Measurements from ENCODE around the gene GSS. TPM values are rescaled to one million over a fixed set of nuclear protein-coding genes. Genes with fewer than 3 reads are reported as not detected.
"Not testable (repeated sequence)": the region's sequence is repeated elsewhere in the genome, so short reads cannot be mapped to it uniquely, and the experiment has no call there.

GSS gene
- total and polyA plus RNA-seq, 2 of the 8 experiments (the other 6 are each of a cell fraction or from before 2014, with no cell fraction given), result 34.6 to 43.2 TPM

DNA sequence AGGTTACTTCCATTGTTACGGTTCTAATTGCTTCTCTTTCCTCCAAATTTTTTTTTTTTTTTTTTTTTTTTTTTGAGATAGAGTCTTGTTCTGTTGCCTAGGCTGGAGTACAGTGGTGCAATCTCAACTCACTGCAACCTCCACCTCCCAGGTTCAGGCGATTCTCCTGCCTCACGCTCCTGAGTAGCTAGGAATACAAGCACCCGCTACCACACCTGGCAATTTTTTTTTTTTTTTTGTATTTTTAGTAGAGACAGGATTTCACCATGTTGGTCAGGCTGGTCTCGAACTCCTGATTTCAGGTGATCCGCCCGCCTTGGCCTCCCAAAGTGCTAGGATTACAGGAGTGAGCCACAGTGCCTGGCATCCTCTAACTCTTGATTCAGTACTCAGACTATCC lies 74.6 kb downstream of the GSS start:
- POLR2A ChIA-PET (ENCODE audit: partially characterized antibody), result interaction anchor here (0.6 to 1.6 kb wide), 2 partner anchors 10 to 77 kb away, joined by 3 to 4 read pairs; no protein-coding TSS in a partner anchor
- H3K4me3 ChIP-seq (ENCODE audit: extremely low read depth in 1 of 4, insufficient read depth in 2 of 4, low read depth in 3 of 4, low read length in 4 of 4); H3K79me1 ChIP-seq (ENCODE audit: low read depth, low read length); H4K8ac ChIP-seq (ENCODE audit: extremely low read depth, insufficient read depth, low read length); H3K56ac ChIP-seq (replicated peaks; ENCODE audit: insufficient read length, low read depth, low read length); DNase-seq (ENCODE audit: low read depth in 1 of 2, low spot score in 2 of 2); FAIRE-seq; H3K9me3 ChIP-seq (ENCODE audit: insufficient read depth in 2 of 2, low read depth in 1 of 2, low read length in 1 of 2); H3K4me1 ChIP-seq (replicated peaks in 1 of 4; ENCODE audit: control insufficient read depth in 3 of 4, insufficient read depth in 4 of 4, low read length in 3 of 4); H2BK5ac ChIP-seq (ENCODE audit: low read depth, low read length); H3K9ac ChIP-seq (replicated peaks in 1 of 4; ENCODE audit: extremely low read depth in 1 of 4, low read depth in 3 of 4, low read length in 3 of 4); H3K23ac ChIP-seq (ENCODE audit: insufficient read length); H3K4ac ChIP-seq (replicated peaks; ENCODE audit: insufficient read length, low read depth, low read length); H3K27me3 ChIP-seq (replicated peaks in 1 of 4; ENCODE audit: control insufficient read depth in 3 of 4, extremely low read depth in 1 of 4, insufficient read depth in 3 of 4, low read length in 3 of 4); H4K91ac ChIP-seq (replicated peaks; ENCODE audit: insufficient read length, low read length); H3K36me3 ChIP-seq (ENCODE audit: control insufficient read depth in 2 of 4, insufficient read depth in 4 of 4, low read length in 3 of 4); H2BK12ac ChIP-seq (ENCODE audit: low read depth, low read length); H2BK120ac ChIP-seq (replicated peaks; ENCODE audit: low read depth, low read length); H3K23me2 ChIP-seq (ENCODE audit: low read depth, low read length); H3K79me2 ChIP-seq (ENCODE audit: control insufficient read depth in 1 of 2, insufficient read depth in 2 of 2, low read length in 2 of 2); H3K27ac ChIP-seq (ENCODE audit: low read depth, low read length); H2BK15ac ChIP-seq (ENCODE audit: low read length); H3K14ac ChIP-seq (ENCODE audit: insufficient read length); H2AFZ ChIP-seq (ENCODE audit: low read length); H3K4me2 ChIP-seq (ENCODE audit: insufficient read depth in 1 of 2, low read depth in 2 of 2, low read length in 2 of 2); H4K5ac ChIP-seq (ENCODE audit: insufficient read length, low read depth, low read length); H4K20me1 ChIP-seq (replicated peaks in 1 of 2; ENCODE audit: control insufficient read depth in 1 of 2, insufficient read depth in 2 of 2, low read length in 2 of 2); H3K18ac ChIP-seq (ENCODE audit: extremely low read depth, low read length); H2AK5ac ChIP-seq (ENCODE audit: low read depth, low read length); H2BK20ac ChIP-seq (ENCODE audit: low read length): not testable (repeated sequence)
- WGBS, 2 experiments (ENCODE audit: extremely low coverage in 1 of 2, insufficient coverage in 1 of 2, insufficient read length in 1 of 2, insufficient replicate concordance in 2 of 2, low coverage in 1 of 2, low lambda C conversion rate in 2 of 2, missing lambda C conversion rate in 1 of 2), result 81% methylated on average over 7 of the region's 7 CpGs; no CpG with 5 or more reads in 1 of the 2 experiments
- CTCF ChIA-PET (ENCODE audit: partially characterized antibody), result interaction anchor here (0.7 kb wide), 1 partner anchor 131 kb away, joined by 4 read pairs; no protein-coding TSS in a partner anchor

All from H1 (cell line).